ENCODE results near the gene POPDC2. TPM values are rescaled to one million over a fixed set of nuclear protein-coding genes. Genes with fewer than 3 reads are reported as not detected.
A peak's percentile ranks its signal among the peaks of the same experiment; 100 is the strongest.

The POPDC2 gene
- total RNA-seq, 1 experiment from 2014 or later, result 0.37 TPM

GRCh38 chr3:119635719-119636118, 24.7 kb downstream of the POPDC2 start:
- TF ChIP-seq CTCF (conservative IDR thresholded peaks at IDR 0.05), result no peak
- no peak for DNase-seq
- no peaks in the 10 kb centered on the region for H3K9me3 ChIP-seq (ENCODE audit: control insufficient read depth, low read depth, low read length)
- no peak overlapping the region for H3K18ac ChIP-seq (ENCODE audit: insufficient read length, low read depth, low read length)
- H3K27me3 ChIP-seq (ENCODE audit: insufficient read depth, low read length), result no peaks in the 10 kb centered on the region
- H3K27me3 Mint-ChIP-seq (ENCODE audit: low read depth), result no peaks in the 10 kb centered on the region; the same call in 1 of the 2 replicates
- H3K14ac ChIP-seq (ENCODE audit: insufficient read depth, low read length), result no peak overlapping the region
- peak overlapping the region in 1 of 3 experiments; percentile 14; a peak in 1 of 7 replicates for H3K27ac Mint-ChIP-seq
- H2BK12ac ChIP-seq (ENCODE audit: insufficient read length, low read depth, low read length), result no peak overlapping the region
- H3T11ph ChIP-seq (ENCODE audit: low read length), result no peak overlapping the region
- no peak overlapping the region for H2AFZ ChIP-seq (ENCODE audit: low read length)
- no peak overlapping the region for H3K4ac ChIP-seq (ENCODE audit: low read depth, low read length)
- peak overlapping the region; percentile 77 for H4K8ac ChIP-seq (replicated peaks; ENCODE audit: insufficient read length, low read depth, low read length)
- H4K5ac ChIP-seq (ENCODE audit: insufficient read length, low read depth, low read length), result no peak overlapping the region
- no peak overlapping the region for H2BK120ac ChIP-seq (ENCODE audit: low read depth, low read length, poor library complexity, severe bottlenecking)
- H3K23me2 ChIP-seq (ENCODE audit: insufficient read length, low read depth, low read length, poor library complexity, severe bottlenecking), result no peaks in the 10 kb centered on the region
- no peak overlapping the region for H2AK5ac ChIP-seq (ENCODE audit: insufficient read length, low read length)
- no peak overlapping the region for H3K9ac ChIP-seq (ENCODE audit: extremely low read depth, insufficient read length, low read length)
- no peaks in the 10 kb centered on the region for H3K79me1 ChIP-seq (ENCODE audit: insufficient read depth, low read depth, low read length, poor library complexity, severe bottlenecking)
- peaks cover 2 to 10% of the 10 kb centered on the region in 2 experiments; a peak in 1 of 4 replicates for H3K4me1 Mint-ChIP-seq
- H3K23ac ChIP-seq (ENCODE audit: insufficient read length, low read depth, low read length), result no peak overlapping the region
- H4K20me1 ChIP-seq (ENCODE audit: control insufficient read depth, insufficient read depth, insufficient read length), result no peaks in the 10 kb centered on the region
- H3K36me3 Mint-ChIP-seq (ENCODE audit: insufficient read depth in 1 of 3, low read depth in 3 of 3), result no peaks in the 10 kb centered on the region; a peak in 1 of 7 replicates
- no peak overlapping the region for H2BK20ac ChIP-seq (ENCODE audit: low read depth, low read length, poor library complexity, severe bottlenecking)
- no peak overlapping the region for H2BK15ac ChIP-seq (ENCODE audit: low read depth, low read length)
- no peak overlapping the region for H3K56ac ChIP-seq (ENCODE audit: insufficient read length, low read depth, low read length)
- no peaks in the 10 kb centered on the region for H3K79me2 ChIP-seq (ENCODE audit: insufficient read depth, low read length)
- no peak overlapping the region for H3K4me2 ChIP-seq (ENCODE audit: insufficient read depth, insufficient read length, low read length)
- H3K27ac ChIP-seq (ENCODE audit: insufficient read length, low read depth, low read length), result no peak overlapping the region
- no peak overlapping the region for H3K4me3 Mint-ChIP-seq
- no peak overlapping the region for H2BK5ac ChIP-seq (ENCODE audit: insufficient read length, low read length)
- H3K4me1 ChIP-seq (ENCODE audit: insufficient read depth, low read length), result no peaks in the 10 kb centered on the region
- no peaks in the 10 kb centered on the region for H3K9me3 Mint-ChIP-seq
- WGBS (ENCODE audit: extremely low coverage, insufficient read length, low lambda C conversion rate), result no CpG with 5 or more reads among the region's 10 CpGs
- H4K91ac ChIP-seq (ENCODE audit: insufficient read length, low read depth, low read length), result no peak overlapping the region
